Gastrocnemius medialis (tissue), 4 donors: ENCODE data around the gene PKNOX2. TPM values are rescaled to one million over a fixed set of nuclear protein-coding genes. Genes with fewer than 3 reads are reported as not detected.

Source experiments
- ATAC-seq, 2 donors: fragments of 150-250 bp; one replicate each; pipeline ENCODE4 v1.9.1; 2016
- DNase-seq, 2 donors: peaks; one replicate each; pipeline ENCODE4 v3.0.0-alpha.2; 2019
- H3K27ac ChIP-seq, 4 donors: fragments of 200-600 bp; sonication (generic); 1 replicate in 1 of 4; 2 replicates in 3 of 4; pipeline ENCODE4 v1.5.1; 2016 to 2018; ENCODE audit warnings: mild to moderate bottlenecking in 2 of 4, moderate library complexity in 1 of 4
- H3K27me3 ChIP-seq, 3 donors: fragments of 200-600 bp; sonication (generic) in 2 of 3; 1 replicate in 1 of 3; 2 replicates in 2 of 3; pipeline versions ENCODE4 v1.5.1 to v1.6.0; 2016 to 2019; ENCODE audit warnings: mild to moderate bottlenecking in 1 of 3, moderate library complexity in 1 of 3
- H3K36me3 ChIP-seq, 2 donors: fragments of 200-600 bp; sonication (generic) in 1 of 2; one replicate each; pipeline ENCODE4 v1.5.1; 2017 to 2018
- H3K4me1 ChIP-seq, 2 donors: fragments of 200-600 bp; sonication (generic) in 1 of 2; one replicate each; pipeline ENCODE4 v1.5.1; 2016 to 2017; ENCODE audit warnings: mild to moderate bottlenecking in 2 of 2
- H3K4me3 ChIP-seq, 4 donors: fragments of 200-600 bp; sonication (generic) in 3 of 4; 1 replicate in 1 of 4; 2 replicates in 3 of 4; pipeline ENCODE4 v1.5.1; 2016 to 2019; ENCODE audit warnings: mild to moderate bottlenecking in 2 of 4
- H3K9me3 ChIP-seq, 3 donors: fragments of 200-600 bp; sonication (generic) in 2 of 3; 1 replicate in 1 of 3; 2 replicates in 2 of 3; pipeline ENCODE4 v1.5.1; 2016 to 2019
- CTCF ChIP-seq, 5 experiments: fragments of 450-650 bp in 3 of 5; fragments of 200-600 bp in 2 of 5; sonication (generic) in 2 of 5; IDR thresholded peaks in 4 of 5; conservative IDR thresholded peaks in 1 of 5; 1 replicate in 4 of 5; 2 replicates in 1 of 5; pipeline ENCODE4 v1.5.1; 2016 to 2019; ENCODE audit warnings: antibody characterized with exemption in 5 of 5, mild to moderate bottlenecking in 3 of 5, moderate library complexity in 3 of 5
- POLR2A ChIP-seq, 2 donors: fragments of 450-650 bp; IDR thresholded peaks; one replicate each; pipeline ENCODE4 v1.6.1; 2017; ENCODE audit warnings: antibody characterized with exemption in 2 of 2, mild to moderate bottlenecking in 2 of 2, moderate library complexity in 2 of 2
- in situ Hi-C, 4 donors: fragments of 200-750 bp; cut with MboI; loops; one replicate each; pipeline versions ENCODE4 v1.15.0 to v1.8.0; 2017; ENCODE audit warnings: low sequenced_read_pairs in 4 of 4
- intact Hi-C: fragments of 100-400 bp; cut with DNase I; formaldehyde crosslinking; loops from one replicate; pipeline ENCODE4 v1.15.1; 2023; ENCODE audit warnings: low total_unique reads
- total RNA-seq, 4 donors: library from RNA; depleted of rRNA; stranded (reverse); fragments of >200 nt; gene quantifications; one replicate each; pipeline versions ENCODE4 v1.1.0 to v1.2.3, GENCODE V29; 2016

The PKNOX2 gene
- total RNA-seq, 4 donors from 2014 or later, result 3.7 to 11.7 (median 6.0) TPM

- Histone ChIP-seq H3K4me3 (no peak overlapping the region), H3K27me3 (no peaks in the 10 kb centered on the region), H3K27ac (peak overlapping the region; percentile 24 to 48 (median 44)), H3K36me3 (no peaks in the 10 kb centered on the region), H3K9me3 (no peaks in the 10 kb centered on the region), H3K4me1 (peaks cover 43 to 76% of the 10 kb centered on the region in 2 donors)
- in situ Hi-C loops, result no loop called here
- DNase-seq, result no peak
- TF ChIP-seq POLR2A (IDR thresholded peaks at IDR 0.05), result no peak
- no peak for TF ChIP-seq CTCF (IDR thresholded peaks at IDR 0.05 in 4 of 5, conservative IDR thresholded peaks at IDR 0.05 in 1 of 5)
- intact Hi-C loops, result loop anchor here (5.0 kb wide), 2 partner anchors 48 to 132 kb away; no protein-coding TSS in a partner anchor
- ATAC-seq, result no peak
Measured at GRCh38 chr11:125214601-125215565, 50.3 kb downstream of the PKNOX2 start.

- H3K27ac ChIP-seq, result peak overlapping the region; percentile 6 to 67 (median 17)
- TF ChIP-seq CTCF (IDR thresholded peaks at IDR 0.05 in 4 of 5, conservative IDR thresholded peaks at IDR 0.05 in 1 of 5), result no peak
- no peak for TF ChIP-seq POLR2A (IDR thresholded peaks at IDR 0.05)
- DNase-seq (no peak), ATAC-seq (no peak)
- H3K36me3 ChIP-seq, result no peaks in the 10 kb centered on the region
- in situ Hi-C loops, result no loop called here
- H3K4me3 ChIP-seq, result no peak overlapping the region
- H3K4me1 ChIP-seq, result peaks cover 42 to 66% of the 10 kb centered on the region in 2 donors
- no peaks in the 10 kb centered on the region for H3K27me3 ChIP-seq
- intact Hi-C loops, result no loop called here
- H3K9me3 ChIP-seq, result no peaks in the 10 kb centered on the region
Measured at GRCh38 chr11:125215976-125216375, 51.4 kb downstream of the PKNOX2 start.

DNA sequence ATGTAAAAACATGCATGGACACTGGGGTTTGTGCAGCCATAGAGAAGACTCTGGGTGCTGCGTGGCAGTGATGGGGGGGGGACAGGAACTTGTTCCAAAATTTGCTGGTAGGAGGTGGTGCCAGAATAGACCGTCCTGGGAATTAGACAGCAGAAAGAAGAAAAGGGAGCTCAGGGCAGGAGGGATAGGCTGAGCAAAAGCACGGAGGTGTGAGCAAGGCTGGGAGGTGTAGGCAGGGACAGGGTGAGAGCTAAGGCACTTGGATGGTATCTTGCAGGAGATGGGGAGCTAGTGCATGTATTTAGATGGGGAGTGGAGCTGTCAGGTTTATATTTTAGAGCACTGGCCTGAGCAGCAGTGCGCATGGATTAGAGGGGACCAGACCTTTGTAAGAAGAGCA lies 53.8 kb downstream of the PKNOX2 start:
- TF ChIP-seq POLR2A (IDR thresholded peaks at IDR 0.05) (no peak), CTCF (IDR thresholded peaks at IDR 0.05 in 4 of 5, conservative IDR thresholded peaks at IDR 0.05 in 1 of 5) (no peak)
- ATAC-seq, result no peak
- H3K9me3 ChIP-seq, result no peaks in the 10 kb centered on the region
- H3K27me3 ChIP-seq, result no peaks in the 10 kb centered on the region
- H3K4me1 ChIP-seq, result peaks cover 36 to 57% of the 10 kb centered on the region in 2 donors
- in situ Hi-C loops (no loop called here), intact Hi-C loops (no loop called here)
- DNase-seq, result no peak
- no peak overlapping the region for H3K27ac ChIP-seq
- H3K36me3 ChIP-seq, result no peaks in the 10 kb centered on the region
- no peak overlapping the region for H3K4me3 ChIP-seq

DNA sequence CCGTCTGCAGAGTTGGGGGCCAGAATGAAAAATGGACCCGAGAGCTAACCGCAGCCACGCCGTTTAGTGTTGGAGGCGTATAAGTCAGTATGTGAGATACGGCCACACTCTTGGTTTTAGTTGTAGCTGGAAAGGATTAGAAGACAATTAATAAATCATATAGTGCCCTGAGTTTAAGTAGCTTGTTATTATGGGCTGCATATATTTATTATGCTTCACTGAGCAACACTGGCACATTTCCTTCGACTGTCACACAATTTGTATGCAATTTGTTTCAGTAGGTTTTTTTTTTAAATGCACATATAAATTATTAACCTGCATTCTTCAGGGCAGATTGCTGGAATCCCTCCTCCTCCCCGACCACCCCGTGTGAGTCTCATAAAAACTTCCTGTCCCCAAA lies 56.9 kb downstream of the PKNOX2 start:
- DNase-seq (no peak), ATAC-seq (no peak)
- H3K27ac ChIP-seq, result peak overlapping the region in 3 of 4 donors; percentile 56 to 75 (median 66)
- H3K27me3 ChIP-seq, result no peaks in the 10 kb centered on the region
- in situ Hi-C loops, result no loop called here
- no peaks in the 10 kb centered on the region for H3K9me3 ChIP-seq
- no peak overlapping the region for H3K4me3 ChIP-seq
- H3K4me1 ChIP-seq, result peaks cover 31 to 40% of the 10 kb centered on the region in 2 donors
- TF ChIP-seq POLR2A (IDR thresholded peaks at IDR 0.05) (no peak), CTCF (IDR thresholded peaks at IDR 0.05 in 4 of 5, conservative IDR thresholded peaks at IDR 0.05 in 1 of 5) (no peak)
- H3K36me3 ChIP-seq, result no peaks in the 10 kb centered on the region
- intact Hi-C loops, result no loop called here
